ENCODE data around the gene FAM161A. TPM values are rescaled to one million over a fixed set of nuclear protein-coding genes. Genes with fewer than 3 reads are reported as not detected.
"Not testable (repeated sequence)": the region's sequence is repeated elsewhere in the genome, so short reads cannot be mapped to it uniquely, and the experiment has no call there.

Gene FAM161A
- total RNA-seq, 5 donors from 2014 or later (not counting 1 experiment from before 2014, with no cell fraction given): 1.8 to 4.3 (median 4.0) TPM

- H3K27ac Mint-ChIP-seq; H3K4me3 Mint-ChIP-seq; H3K27me3 Mint-ChIP-seq; H3K4me1 Mint-ChIP-seq; CTCF ChIA-PET; POLR2A ChIA-PET; H3K4me1 ChIP-seq (ENCODE audit: control insufficient read depth in 1 of 2, extremely low read depth in 1 of 2, insufficient read depth in 2 of 2, low read length in 2 of 2); H3K9me3 ChIP-seq; ATAC-seq (replicated peaks in 1 of 4); H3K4me3 ChIP-seq (ENCODE audit: control insufficient read depth in 1 of 2, extremely low read depth in 1 of 2, low read length in 1 of 2); DNase-seq; H3K27ac ChIP-seq (ENCODE audit: low read length); H3K27me3 ChIP-seq (replicated peaks in 1 of 2; ENCODE audit: control insufficient read depth in 2 of 2, extremely low read depth in 1 of 2, insufficient read depth in 2 of 2, low read length in 1 of 2); H3K9me3 Mint-ChIP-seq: not testable (repeated sequence)
- H3K36me3 Mint-ChIP-seq: peaks cover 54% of the 10 kb centered on the region
- H3K36me3 ChIP-seq (ENCODE audit: control insufficient read depth in 2 of 2, extremely low read depth in 1 of 2, insufficient read depth in 1 of 2, low read length in 1 of 2): peaks cover 10 to 47% of the 10 kb centered on the region in 2 donors
- 98% methylated on average over 8 of the region's 14 CpGs for WGBS (ENCODE audit: insufficient coverage)
These were observed 12.7 kb upstream of the FAM161A start for GRCh38 chr2:61866482-61867089.

DNA sequence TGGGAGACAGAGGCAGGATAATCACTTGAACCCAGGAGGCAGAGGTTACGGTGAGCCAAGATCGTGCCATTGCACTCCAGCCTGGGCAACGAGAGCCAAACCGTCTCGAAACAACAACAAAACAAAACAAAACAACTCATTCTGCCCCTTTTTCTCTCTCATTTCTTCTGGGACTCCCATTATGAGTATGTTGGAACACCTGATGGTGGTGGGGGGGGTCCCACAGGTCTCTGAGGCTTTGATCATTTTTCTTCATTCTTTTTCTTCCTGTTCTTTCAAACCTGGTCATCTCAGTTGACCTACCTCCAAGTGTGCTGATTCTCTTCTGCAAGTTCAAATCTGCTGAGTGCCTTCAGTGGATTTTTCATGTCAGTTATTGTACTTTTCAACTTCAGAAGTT is 8.2 kb upstream of the FAM161A start:
- peaks cover 10 to 16% of the 10 kb centered on the region in 2 donors for H3K36me3 ChIP-seq (ENCODE audit: control insufficient read depth in 2 of 2, extremely low read depth in 1 of 2, insufficient read depth in 1 of 2, low read length in 1 of 2)
- H3K4me3 ChIP-seq (ENCODE audit: control insufficient read depth in 1 of 2, extremely low read depth in 1 of 2, low read length in 1 of 2): no peak overlapping the region
- no peak overlapping the region for H3K4me3 Mint-ChIP-seq
- ATAC-seq (replicated peaks in 1 of 4): no peak
- H3K4me1 ChIP-seq (ENCODE audit: control insufficient read depth in 1 of 2, extremely low read depth in 1 of 2, insufficient read depth in 2 of 2, low read length in 2 of 2): no peaks in the 10 kb centered on the region
- no peaks in the 10 kb centered on the region for H3K27me3 ChIP-seq (replicated peaks in 1 of 2; ENCODE audit: control insufficient read depth in 2 of 2, extremely low read depth in 1 of 2, insufficient read depth in 2 of 2, low read length in 1 of 2)
- POLR2A ChIA-PET: no interaction called here
- no peak overlapping the region for H3K27ac ChIP-seq (ENCODE audit: low read length)
- H3K4me1 Mint-ChIP-seq: no peaks in the 10 kb centered on the region
- H3K27me3 Mint-ChIP-seq: no peaks in the 10 kb centered on the region
- H3K9me3 ChIP-seq: no peaks in the 10 kb centered on the region
- peaks cover 0 to 10% (median 5%) of the 10 kb centered on the region in 3 donors for H3K9me3 Mint-ChIP-seq
- H3K36me3 Mint-ChIP-seq: peaks cover 31% of the 10 kb centered on the region
- WGBS (ENCODE audit: insufficient coverage): 100% methylated on average over 2 of the region's 5 CpGs
- no peak overlapping the region for H3K27ac Mint-ChIP-seq
- DNase-seq: no peak
- CTCF ChIA-PET: no interaction called here

DNA sequence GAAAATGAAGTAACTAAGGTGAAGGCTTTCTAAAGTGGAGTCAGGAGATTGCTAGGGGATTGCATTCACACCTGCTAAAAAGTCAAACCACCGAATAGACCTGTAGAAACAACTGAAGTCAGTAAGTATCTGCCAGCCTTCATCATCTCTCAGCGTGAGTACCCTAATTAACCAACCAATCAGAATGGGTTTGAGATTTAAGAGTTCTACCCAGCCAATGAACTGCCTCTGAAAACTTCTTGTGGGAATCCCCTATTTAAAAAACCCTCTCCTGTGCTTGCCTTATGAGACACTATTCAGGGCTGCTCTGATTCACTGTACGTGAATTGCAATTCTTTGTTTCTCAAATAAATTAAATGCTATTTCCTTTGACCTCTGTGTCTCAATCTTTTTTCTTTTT is 3.4 kb upstream of the FAM161A start:
- POLR2A ChIA-PET: no interaction called here

DNA sequence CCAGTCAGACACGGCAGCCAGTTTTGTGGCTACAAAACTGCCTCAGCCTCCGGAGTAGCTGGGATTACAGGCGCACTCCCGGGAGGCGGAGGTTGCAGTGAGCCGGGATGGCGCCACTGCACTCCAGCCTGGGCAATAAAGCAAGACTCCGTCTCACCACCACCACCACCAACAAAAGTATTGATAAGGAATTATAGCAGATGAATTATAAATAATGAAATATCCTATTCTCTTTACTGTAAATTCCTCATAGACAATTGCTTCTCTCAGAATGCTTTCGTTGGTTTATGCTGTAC is 1.4 kb upstream of the FAM161A start:
- peaks cover 19 to 20% (median 19%) of the 10 kb centered on the region in 3 donors for H3K4me1 Mint-ChIP-seq
- CTCF ChIA-PET: interaction anchor here in 1 of 2 donors (0.6 kb wide), 1 partner anchor 34 kb away, joined by 3 read pairs; no protein-coding TSS in a partner anchor
- H3K27ac Mint-ChIP-seq: peak overlapping the region; percentile 93
- POLR2A ChIA-PET: no interaction called here
- no peaks in the 10 kb centered on the region for H3K36me3 Mint-ChIP-seq
- Histone ChIP-seq H3K4me1 (ENCODE audit: control insufficient read depth in 1 of 2, extremely low read depth in 1 of 2, insufficient read depth in 2 of 2, low read length in 2 of 2) (peaks cover 7 to 19% of the 10 kb centered on the region in 2 experiments), H3K4me3 (ENCODE audit: control insufficient read depth in 1 of 2, extremely low read depth in 1 of 2, low read length in 1 of 2) (peak overlapping the region; percentile 80 to 99), H3K27me3 (replicated peaks in 1 of 2; ENCODE audit: control insufficient read depth in 2 of 2, extremely low read depth in 1 of 2, insufficient read depth in 2 of 2, low read length in 1 of 2) (no peaks in the 10 kb centered on the region), H3K9me3 (no peaks in the 10 kb centered on the region), H3K27ac (ENCODE audit: low read length) (peak overlapping the region; percentile 57), H3K36me3 (ENCODE audit: control insufficient read depth in 2 of 2, extremely low read depth in 1 of 2, insufficient read depth in 1 of 2, low read length in 1 of 2) (no peaks in the 10 kb centered on the region)
- ATAC-seq (replicated peaks in 1 of 4) (no peak), DNase-seq (no peak)
- no peaks in the 10 kb centered on the region for H3K9me3 Mint-ChIP-seq
- WGBS (ENCODE audit: insufficient coverage): 20% methylated on average over 2 of the region's 9 CpGs
- peak overlapping the region; percentile 94 to 99 (median 95) for H3K4me3 Mint-ChIP-seq
- H3K27me3 Mint-ChIP-seq: no peaks in the 10 kb centered on the region

More for the DNA sequence above, 3.4 kb upstream of the FAM161A start:
- no peak for ATAC-seq (replicated peaks in 1 of 4)
- Mint-ChIP-seq H3K9me3 (peaks cover 0 to 4% (median 2%) of the 10 kb centered on the region in 3 donors), H3K27me3 (no peaks in the 10 kb centered on the region), H3K4me3 (no peak overlapping the region), H3K27ac (no peak overlapping the region), H3K4me1 (peaks cover 19 to 20% (median 19%) of the 10 kb centered on the region in 3 donors), H3K36me3 (peaks cover 2% of the 10 kb centered on the region)
- DNase-seq: peak in 1 of 35 experiments; percentile 21
- Histone ChIP-seq H3K27ac (ENCODE audit: low read length) (no peak overlapping the region), H3K4me3 (ENCODE audit: control insufficient read depth in 1 of 2, extremely low read depth in 1 of 2, low read length in 1 of 2) (no peak overlapping the region), H3K27me3 (replicated peaks in 1 of 2; ENCODE audit: control insufficient read depth in 2 of 2, extremely low read depth in 1 of 2, insufficient read depth in 2 of 2, low read length in 1 of 2) (no peaks in the 10 kb centered on the region), H3K4me1 (ENCODE audit: control insufficient read depth in 1 of 2, extremely low read depth in 1 of 2, insufficient read depth in 2 of 2, low read length in 2 of 2) (peaks cover 7 to 19% of the 10 kb centered on the region in 2 experiments), H3K9me3 (no peaks in the 10 kb centered on the region), H3K36me3 (ENCODE audit: control insufficient read depth in 2 of 2, extremely low read depth in 1 of 2, insufficient read depth in 1 of 2, low read length in 1 of 2) (no peaks in the 10 kb centered on the region)
- CTCF ChIA-PET: no interaction called here
- WGBS (ENCODE audit: insufficient coverage): 54% methylated on average over 2 of the region's 3 CpGs

- Histone ChIP-seq H3K27ac (ENCODE audit: low read length) (peak overlapping the region; percentile 57), H3K36me3 (ENCODE audit: control insufficient read depth in 2 of 2, extremely low read depth in 1 of 2, insufficient read depth in 1 of 2, low read length in 1 of 2) (no peaks in the 10 kb centered on the region), H3K4me3 (ENCODE audit: control insufficient read depth in 1 of 2, extremely low read depth in 1 of 2, low read length in 1 of 2) (peak overlapping the region; percentile 80 to 99), H3K4me1 (ENCODE audit: control insufficient read depth in 1 of 2, extremely low read depth in 1 of 2, insufficient read depth in 2 of 2, low read length in 2 of 2) (peaks cover 7 to 19% of the 10 kb centered on the region in 2 experiments), H3K9me3 (no peaks in the 10 kb centered on the region), H3K27me3 (replicated peaks in 1 of 2; ENCODE audit: control insufficient read depth in 2 of 2, extremely low read depth in 1 of 2, insufficient read depth in 2 of 2, low read length in 1 of 2) (no peaks in the 10 kb centered on the region)
- Mint-ChIP-seq H3K9me3 (no peaks in the 10 kb centered on the region), H3K36me3 (no peaks in the 10 kb centered on the region), H3K27ac (peak overlapping the region; percentile 93), H3K27me3 (no peaks in the 10 kb centered on the region), H3K4me1 (peaks cover 19 to 20% (median 19%) of the 10 kb centered on the region in 3 donors), H3K4me3 (peak overlapping the region; percentile 94 to 99 (median 95))
- ChIA-PET POLR2A (interaction anchor here (0.6 kb wide), 2 partner anchors 12 to 317 kb away, joined by 3 to 5 read pairs; partner anchors contain the start of gene XPO1 (in 1 of the 2)), CTCF (interaction anchor here in 1 of 2 donors (0.6 kb wide), 1 partner anchor 34 kb away, joined by 3 read pairs; no protein-coding TSS in a partner anchor)
- ATAC-seq (replicated peaks in 1 of 4) (peak; percentile 91 to 93 (median 92)), DNase-seq (peak in 34 of 35 experiments; percentile 78 to 97 (median 89))
- 3% methylated on average over 21 of the region's 23 CpGs for WGBS (ENCODE audit: insufficient coverage)
These were observed 881 bp upstream of the FAM161A start for GRCh38 chr2:61854564-61855317.

DNA sequence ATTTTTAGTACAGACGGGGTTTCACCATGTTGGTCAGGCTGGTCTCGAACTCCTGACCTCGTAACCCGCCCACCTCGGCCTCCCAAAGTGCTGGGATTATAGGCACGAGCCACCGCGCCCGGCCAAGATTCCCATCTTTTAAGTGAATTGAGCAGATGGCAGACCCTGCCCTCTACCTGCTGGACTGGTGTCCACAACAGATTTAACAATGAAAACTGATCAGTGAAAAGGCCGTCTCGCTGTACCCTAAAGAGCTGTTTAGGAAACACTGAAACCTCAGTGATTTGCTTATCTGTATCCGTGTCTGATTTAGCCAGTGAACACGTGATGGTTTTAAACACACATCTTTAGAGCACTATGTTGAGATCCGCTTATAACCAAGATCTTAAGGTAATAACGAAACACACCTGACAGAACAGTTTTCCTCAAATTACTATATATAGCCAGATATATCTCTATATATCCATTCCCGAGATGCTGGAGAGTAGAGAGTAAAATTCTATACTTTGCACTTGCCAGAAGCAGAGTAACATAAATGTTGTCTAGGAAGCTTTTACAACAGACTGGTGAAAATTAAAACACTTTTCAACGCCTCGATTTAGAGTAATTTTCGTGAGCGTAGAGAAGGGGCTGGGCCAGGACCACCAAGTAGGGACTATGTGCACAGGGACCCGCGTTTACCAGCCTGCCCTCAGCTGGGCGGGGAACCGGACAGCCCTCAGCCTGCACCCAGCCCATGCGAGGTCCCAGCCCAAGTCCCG is 594 bp downstream of the FAM161A start:
- H3K4me3 ChIP-seq (ENCODE audit: control insufficient read depth in 1 of 2, extremely low read depth in 1 of 2, low read length in 1 of 2): peak overlapping the region; percentile 80 to 99
- H3K9me3 Mint-ChIP-seq: no peaks in the 10 kb centered on the region
- POLR2A ChIA-PET: interaction anchor here in 1 of 2 donors (0.6 kb wide), 1 partner anchor 21 kb away, joined by 9 read pairs; no protein-coding TSS in a partner anchor

More for the DNA sequence above, 594 bp downstream of the FAM161A start:
- no peaks in the 10 kb centered on the region for H3K36me3 Mint-ChIP-seq
- 38% methylated on average over 21 of the region's 26 CpGs for WGBS (ENCODE audit: insufficient coverage)
- ATAC-seq (replicated peaks in 1 of 4): peak; percentile 8 to 27 (median 24)
- no peaks in the 10 kb centered on the region for H3K27me3 ChIP-seq (replicated peaks in 1 of 2; ENCODE audit: control insufficient read depth in 2 of 2, extremely low read depth in 1 of 2, insufficient read depth in 2 of 2, low read length in 1 of 2)
- no peaks in the 10 kb centered on the region for H3K36me3 ChIP-seq (ENCODE audit: control insufficient read depth in 2 of 2, extremely low read depth in 1 of 2, insufficient read depth in 1 of 2, low read length in 1 of 2)
- no peaks in the 10 kb centered on the region for H3K27me3 Mint-ChIP-seq
- H3K27ac Mint-ChIP-seq: peak overlapping the region; percentile 93
- no peaks in the 10 kb centered on the region for H3K9me3 ChIP-seq
- DNase-seq: peak in 4 of 35 experiments; percentile 5 to 22 (median 10)
- peaks cover 19 to 20% (median 19%) of the 10 kb centered on the region in 3 donors for H3K4me1 Mint-ChIP-seq
- peak overlapping the region; percentile 94 to 99 (median 95) for H3K4me3 Mint-ChIP-seq
- peak overlapping the region; percentile 57 for H3K27ac ChIP-seq (ENCODE audit: low read length)
- peaks cover 7 to 19% of the 10 kb centered on the region in 2 experiments for H3K4me1 ChIP-seq (ENCODE audit: control insufficient read depth in 1 of 2, extremely low read depth in 1 of 2, insufficient read depth in 2 of 2, low read length in 2 of 2)
- CTCF ChIA-PET: interaction anchor here in 1 of 2 donors (0.6 kb wide), 2 partner anchors 151 to 428 kb away, joined by 3 to 4 read pairs; no protein-coding TSS in a partner anchor
